Mesothelial cell of epicardium (in vitro differentiated cells): ENCODE measurements around the gene THAP9. TPM values are rescaled to one million over a fixed set of nuclear protein-coding genes. Genes with fewer than 3 reads are reported as not detected.

Experiments used
- DNase-seq, 2 experiments: peaks; one replicate each; pipeline ENCODE4 v3.0.0; 2021; ENCODE audit warnings: low spot score in 2 of 2; ENCODE audit not compliant: unreplicated experiment in 2 of 2
- H3K27ac Mint-ChIP-seq: 2 replicates; pipeline ENCODE4 v1.8.0; 2021; ENCODE audit warnings: mixed read lengths
- H3K27me3 Mint-ChIP-seq: 2 replicates; pipeline ENCODE4 v1.8.0; 2021; ENCODE audit warnings: low read depth, mixed read lengths
- H3K36me3 Mint-ChIP-seq: 2 replicates; pipeline ENCODE4 v1.8.0; 2021; ENCODE audit warnings: mixed read lengths
- H3K4me1 Mint-ChIP-seq: 2 replicates; pipeline ENCODE4 v1.8.0; 2021; ENCODE audit warnings: mixed read lengths
- H3K4me3 Mint-ChIP-seq: 2 replicates; pipeline ENCODE4 v1.8.0; 2021; ENCODE audit warnings: mild to moderate bottlenecking, moderate library complexity, mixed read lengths
- H3K9me3 Mint-ChIP-seq: 2 replicates; pipeline ENCODE4 v1.8.0; 2021; ENCODE audit warnings: mixed read lengths
- total RNA-seq: library from RNA; stranded (reverse); gene quantifications from 3 replicates; pipeline ENCODE4 v1.2.1, GENCODE V29; 2021
- TF ChIP-seq, protein P1 (sequence below): fragments of 200-600 bp; sonication (generic); IDR thresholded peaks from one replicate; pipeline ENCODE4 v1.5.0; 2021; ENCODE audit warnings: antibody characterized with exemption; ENCODE audit not compliant: unreplicated experiment

THAP9 gene
- total RNA-seq, 1 donor from 2014 or later: 8.8 TPM

DNA sequence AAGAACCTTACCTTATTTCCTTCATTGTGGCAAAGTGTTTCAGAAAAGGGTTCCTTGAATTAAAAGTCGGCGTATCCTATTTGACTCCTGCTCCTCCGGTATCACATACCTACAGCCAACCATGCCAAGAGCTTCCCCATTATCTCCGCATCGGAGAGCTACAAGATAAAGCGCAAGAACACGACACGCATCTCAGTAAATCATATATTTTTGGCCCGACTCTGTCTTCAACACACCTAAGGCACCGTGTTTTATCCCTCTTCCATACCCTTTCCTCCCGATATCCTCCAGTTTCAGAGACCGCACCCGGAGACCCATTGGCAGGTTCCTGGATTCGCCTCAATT, 497 bp upstream of the THAP9 start:
- TF ChIP-seq, protein P1, sequence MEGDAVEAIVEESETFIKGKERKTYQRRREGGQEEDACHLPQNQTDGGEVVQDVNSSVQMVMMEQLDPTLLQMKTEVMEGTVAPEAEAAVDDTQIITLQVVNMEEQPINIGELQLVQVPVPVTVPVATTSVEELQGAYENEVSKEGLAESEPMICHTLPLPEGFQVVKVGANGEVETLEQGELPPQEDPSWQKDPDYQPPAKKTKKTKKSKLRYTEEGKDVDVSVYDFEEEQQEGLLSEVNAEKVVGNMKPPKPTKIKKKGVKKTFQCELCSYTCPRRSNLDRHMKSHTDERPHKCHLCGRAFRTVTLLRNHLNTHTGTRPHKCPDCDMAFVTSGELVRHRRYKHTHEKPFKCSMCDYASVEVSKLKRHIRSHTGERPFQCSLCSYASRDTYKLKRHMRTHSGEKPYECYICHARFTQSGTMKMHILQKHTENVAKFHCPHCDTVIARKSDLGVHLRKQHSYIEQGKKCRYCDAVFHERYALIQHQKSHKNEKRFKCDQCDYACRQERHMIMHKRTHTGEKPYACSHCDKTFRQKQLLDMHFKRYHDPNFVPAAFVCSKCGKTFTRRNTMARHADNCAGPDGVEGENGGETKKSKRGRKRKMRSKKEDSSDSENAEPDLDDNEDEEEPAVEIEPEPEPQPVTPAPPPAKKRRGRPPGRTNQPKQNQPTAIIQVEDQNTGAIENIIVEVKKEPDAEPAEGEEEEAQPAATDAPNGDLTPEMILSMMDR: no peak
- Mint-ChIP-seq H3K27ac (no peak overlapping the region), H3K9me3 (no peaks in the 10 kb centered on the region), H3K4me3 (no peak overlapping the region), H3K4me1 (peaks cover 12% of the 10 kb centered on the region), H3K36me3 (peaks cover 8% of the 10 kb centered on the region), H3K27me3 (no peaks in the 10 kb centered on the region)
- no peak for DNase-seq

DNA sequence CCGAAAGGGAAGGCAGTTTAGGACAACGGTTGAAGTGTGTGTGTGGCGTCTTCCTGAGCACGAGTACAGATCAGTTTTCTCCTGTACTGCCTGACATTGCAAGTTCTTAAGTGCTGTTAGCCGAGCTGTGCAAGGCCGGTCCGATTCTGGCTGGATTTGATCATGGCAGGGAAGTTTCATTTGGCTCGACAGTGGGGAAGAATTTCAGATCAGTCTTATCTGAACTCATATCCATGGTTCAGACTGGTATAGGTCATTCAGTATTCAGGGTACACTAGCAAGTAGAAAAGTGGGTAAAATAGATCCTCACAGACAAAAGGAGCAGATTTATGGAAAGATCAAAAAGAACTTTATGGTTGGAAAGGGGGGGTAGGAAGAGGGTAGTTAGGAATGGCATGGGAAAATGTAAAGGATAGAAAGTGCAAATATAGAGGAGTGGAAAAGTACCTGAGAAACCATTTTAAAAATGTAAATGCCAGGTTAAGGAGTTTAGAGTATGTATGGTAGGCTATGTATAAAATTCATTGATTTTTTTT, 716 bp downstream of the THAP9 start:
- no peaks in the 10 kb centered on the region for H3K27me3 Mint-ChIP-seq
- no peak for DNase-seq
- no peak overlapping the region for H3K4me3 Mint-ChIP-seq
- H3K4me1 Mint-ChIP-seq: peaks cover 12% of the 10 kb centered on the region
- H3K9me3 Mint-ChIP-seq: no peaks in the 10 kb centered on the region
- H3K36me3 Mint-ChIP-seq: peaks cover 5% of the 10 kb centered on the region
- H3K27ac Mint-ChIP-seq: no peak overlapping the region
- TF ChIP-seq, protein P1: no peak

DNA sequence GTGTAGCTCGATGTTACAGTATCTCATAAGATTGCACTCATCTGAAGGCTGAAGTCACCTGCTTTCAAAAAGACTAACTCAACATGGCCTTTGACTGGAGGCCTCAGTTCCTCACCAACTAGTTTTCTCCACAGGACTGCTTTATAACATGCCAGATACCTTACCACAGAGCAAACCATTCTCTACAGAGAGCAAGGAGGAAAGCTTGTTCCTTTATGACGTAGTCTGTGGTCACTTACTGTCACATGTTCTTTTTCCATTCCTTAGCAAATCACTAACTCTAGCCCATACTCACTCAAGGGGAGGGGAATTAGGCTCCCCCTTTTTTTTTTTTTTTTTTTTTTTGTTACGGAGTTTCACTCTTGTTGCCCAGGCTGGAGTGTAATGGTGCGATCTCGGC, 3.2 kb downstream of the THAP9 start:
- no peak for DNase-seq
- Mint-ChIP-seq H3K36me3 (no peaks in the 10 kb centered on the region), H3K4me1 (peaks cover 4% of the 10 kb centered on the region), H3K4me3 (no peak overlapping the region), H3K27ac (no peak overlapping the region), H3K27me3 (no peaks in the 10 kb centered on the region), H3K9me3 (no peaks in the 10 kb centered on the region)
- TF ChIP-seq, protein P1: no peak

DNA sequence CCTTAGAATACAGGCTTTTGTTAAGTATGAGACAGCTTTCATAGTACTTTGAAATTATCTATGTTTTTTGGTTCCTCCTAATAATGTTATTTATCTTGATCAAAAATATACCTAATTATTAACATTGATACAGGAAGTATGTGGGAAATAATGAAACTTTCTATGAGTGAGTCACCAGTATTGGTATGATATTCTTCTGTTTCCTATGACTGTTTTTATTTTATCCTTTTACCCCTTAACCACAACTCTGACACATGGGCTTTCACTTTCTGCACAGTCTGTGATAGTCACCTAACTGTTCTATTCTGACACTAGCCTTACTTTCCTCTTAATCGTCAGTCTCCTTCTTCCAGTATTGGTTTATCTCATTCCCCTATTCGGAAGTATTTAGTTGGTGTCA, 4.7 kb downstream of the THAP9 start:
- TF ChIP-seq, protein P1: no peak
- Mint-ChIP-seq H3K27me3 (no peaks in the 10 kb centered on the region), H3K4me1 (peaks cover 4% of the 10 kb centered on the region), H3K27ac (no peak overlapping the region), H3K4me3 (no peak overlapping the region), H3K9me3 (no peaks in the 10 kb centered on the region), H3K36me3 (peaks cover 2% of the 10 kb centered on the region)
- no peak for DNase-seq

DNA sequence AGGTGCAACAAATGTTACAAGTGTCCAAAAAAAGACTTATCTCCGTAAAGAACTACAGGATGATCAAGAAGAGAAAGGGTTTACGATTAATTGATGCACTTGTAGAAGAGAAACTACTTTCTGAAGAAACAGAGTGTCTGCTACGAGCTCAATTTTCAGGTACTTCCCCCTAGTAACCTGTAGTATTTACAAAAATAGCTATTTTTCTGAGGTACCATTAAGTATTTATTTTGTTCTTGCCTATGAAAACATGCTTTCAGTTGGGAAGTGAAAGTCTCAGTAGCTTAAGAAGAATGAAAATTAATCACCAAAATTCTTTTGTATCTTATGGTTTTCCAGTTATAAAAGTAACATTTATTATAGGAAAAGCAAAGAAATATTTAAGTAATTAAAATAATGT, 5.9 kb downstream of the THAP9 start:
- H3K9me3 Mint-ChIP-seq: no peaks in the 10 kb centered on the region
- peaks cover 8% of the 10 kb centered on the region for H3K36me3 Mint-ChIP-seq
- H3K4me3 Mint-ChIP-seq: no peak overlapping the region
- no peak for DNase-seq
- H3K4me1 Mint-ChIP-seq: peaks cover 4% of the 10 kb centered on the region
- no peaks in the 10 kb centered on the region for H3K27me3 Mint-ChIP-seq
- no peak overlapping the region for H3K27ac Mint-ChIP-seq
- TF ChIP-seq, protein P1: no peak

DNA sequence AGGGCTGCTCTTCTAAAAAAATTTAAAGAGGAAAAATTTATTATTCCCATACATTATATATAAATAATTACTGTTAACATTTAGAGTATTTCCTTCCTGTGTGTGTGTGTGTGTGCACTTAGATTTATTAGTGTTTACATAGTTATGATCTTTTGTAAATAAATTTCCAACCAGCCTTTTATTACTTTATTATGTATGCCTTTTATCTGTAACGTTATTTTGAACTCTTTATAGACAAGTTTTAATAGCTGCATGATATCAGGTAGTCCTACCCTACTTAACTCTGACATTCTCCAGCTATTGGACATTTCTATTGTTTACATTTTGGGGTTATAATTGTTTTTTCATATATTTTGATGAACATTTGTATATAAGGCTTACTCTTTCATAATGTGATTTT, 8.8 kb downstream of the THAP9 start:
- TF ChIP-seq, protein P1: no peak
- Mint-ChIP-seq H3K9me3 (peaks cover 5% of the 10 kb centered on the region), H3K36me3 (peaks cover 12% of the 10 kb centered on the region), H3K27me3 (no peaks in the 10 kb centered on the region), H3K27ac (no peak overlapping the region), H3K4me3 (no peak overlapping the region), H3K4me1 (no peaks in the 10 kb centered on the region)
- no peak for DNase-seq
